Measurements from ENCODE around the gene FNDC8. TPM values are rescaled to one million over a fixed set of nuclear protein-coding genes. Genes with fewer than 3 reads are reported as not detected.

The FNDC8 gene
- polyA plus RNA-seq, 1 of the 3 experiments (the other 2 are of a cell fraction): not detected

DNA sequence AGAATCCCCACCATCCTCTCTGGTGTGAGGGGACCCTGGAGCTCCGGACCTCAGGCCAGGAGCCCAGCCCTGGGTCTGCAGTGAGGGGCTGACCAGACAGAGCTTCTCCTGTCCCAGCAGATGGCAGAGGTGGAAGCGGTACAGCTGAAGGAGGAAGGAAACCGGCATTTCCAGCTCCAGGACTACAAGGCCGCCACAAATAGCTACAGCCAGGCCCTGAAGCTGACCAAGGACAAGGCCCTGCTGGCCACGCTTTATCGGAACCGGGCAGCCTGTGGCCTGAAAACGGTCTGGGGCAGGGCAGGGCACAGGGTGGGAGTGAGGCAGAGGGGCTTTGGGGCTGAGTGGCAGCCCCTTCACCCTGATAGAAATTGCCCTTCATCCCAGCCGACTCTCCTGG lies 26.7 kb downstream of the FNDC8 start:
- WGBS (ENCODE audit: low lambda C conversion rate): 34% methylated on average over 3 of the region's 9 CpGs
- Histone ChIP-seq H2AFZ (ENCODE audit: low read depth) (no peak overlapping the region), H3K4me3 (ENCODE audit: low read depth in 2 of 2, low read length in 1 of 2) (no peak overlapping the region), H3K9ac (no peak overlapping the region), H3K9me3 (no peaks in the 10 kb centered on the region), H3K27ac (ENCODE audit: low read depth in 2 of 2, low read length in 1 of 2) (no peak overlapping the region), H3F3A (replicated peaks; ENCODE audit: insufficient read depth) (no peaks in the 10 kb centered on the region), H3K27me3 (ENCODE audit: insufficient read depth) (peaks cover 39% of the 10 kb centered on the region), H4K20me1 (ENCODE audit: insufficient read depth) (no peaks in the 10 kb centered on the region), H3K79me2 (ENCODE audit: insufficient read depth) (no peaks in the 10 kb centered on the region), H3K36me3 (replicated peaks in 1 of 2; ENCODE audit: control insufficient read depth in 1 of 2, insufficient read depth in 2 of 2, low read length in 1 of 2) (no peaks in the 10 kb centered on the region), H3K4me1 (ENCODE audit: control insufficient read depth in 1 of 2, insufficient read depth in 2 of 2, low read depth in 1 of 2, low read length in 1 of 2) (no peaks in the 10 kb centered on the region), H3K9me2 (no peaks in the 10 kb centered on the region), H3K4me2 (no peak overlapping the region)
- DNase-seq: no peak
- TF ChIP-seq RFX5 (IDR thresholded peaks at IDR 0.05; ENCODE audit: low read length): no peak
- TF ChIP-seq NFIC (IDR thresholded peaks at IDR 0.05; ENCODE audit: borderline replicate concordance): no peak
- TF ChIP-seq FOXJ3 (CRISPR knock-in tag; IDR thresholded peaks at IDR 0.05): no peak
- no peak for TF ChIP-seq GATA2 (CRISPR knock-in tag; IDR thresholded peaks at IDR 0.05)
- no peak for TF ChIP-seq MEF2A (IDR thresholded peaks at IDR 0.05; ENCODE audit: borderline replicate concordance, low read depth)
- no peak for TF ChIP-seq EP300 (IDR thresholded peaks at IDR 0.05; ENCODE audit: borderline replicate concordance in 1 of 2, low read depth in 1 of 2, low read length in 1 of 2)
- TF ChIP-seq, protein P1, sequence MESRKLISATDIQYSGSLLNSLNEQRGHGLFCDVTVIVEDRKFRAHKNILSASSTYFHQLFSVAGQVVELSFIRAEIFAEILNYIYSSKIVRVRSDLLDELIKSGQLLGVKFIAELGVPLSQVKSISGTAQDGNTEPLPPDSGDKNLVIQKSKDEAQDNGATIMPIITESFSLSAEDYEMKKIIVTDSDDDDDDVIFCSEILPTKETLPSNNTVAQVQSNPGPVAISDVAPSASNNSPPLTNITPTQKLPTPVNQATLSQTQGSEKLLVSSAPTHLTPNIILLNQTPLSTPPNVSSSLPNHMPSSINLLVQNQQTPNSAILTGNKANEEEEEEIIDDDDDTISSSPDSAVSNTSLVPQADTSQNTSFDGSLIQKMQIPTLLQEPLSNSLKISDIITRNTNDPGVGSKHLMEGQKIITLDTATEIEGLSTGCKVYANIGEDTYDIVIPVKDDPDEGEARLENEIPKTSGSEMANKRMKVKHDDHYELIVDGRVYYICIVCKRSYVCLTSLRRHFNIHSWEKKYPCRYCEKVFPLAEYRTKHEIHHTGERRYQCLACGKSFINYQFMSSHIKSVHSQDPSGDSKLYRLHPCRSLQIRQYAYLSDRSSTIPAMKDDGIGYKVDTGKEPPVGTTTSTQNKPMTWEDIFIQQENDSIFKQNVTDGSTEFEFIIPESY (IDR thresholded peaks at IDR 0.05; ENCODE audit: borderline replicate concordance, low read depth): no peak
- TF ChIP-seq NRF1 (IDR thresholded peaks at IDR 0.05; ENCODE audit: low read depth, low read length): no peak
- TF ChIP-seq RXRA (IDR thresholded peaks at IDR 0.05; ENCODE audit: borderline replicate concordance, low read depth): no peak
- ChIA-PET POLR2A (no interaction called here), CTCF (no interaction called here)

DNA sequence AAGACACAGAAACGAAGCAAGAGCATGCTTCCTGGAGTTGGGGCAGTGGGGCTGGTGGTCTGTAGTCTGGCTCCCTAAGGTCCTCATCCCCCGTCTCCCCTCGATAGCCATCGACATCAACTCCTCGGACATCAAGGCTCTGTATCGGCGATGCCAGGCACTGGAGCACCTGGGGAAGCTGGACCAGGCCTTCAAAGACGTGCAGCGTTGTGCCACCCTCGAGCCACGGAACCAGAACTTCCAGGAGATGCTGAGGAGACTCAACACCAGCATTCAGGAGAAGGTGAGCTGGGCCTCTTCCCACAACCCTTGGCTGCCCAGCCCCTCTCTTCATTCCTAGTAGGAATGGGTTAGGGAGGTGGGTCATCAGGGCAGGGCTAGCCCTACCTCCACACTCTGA lies 28.5 kb downstream of the FNDC8 start:
- 32% methylated on average over 11 of the region's 11 CpGs for WGBS (ENCODE audit: low lambda C conversion rate)

More for the DNA sequence above, 28.5 kb downstream of the FNDC8 start:
- no peaks in the 10 kb centered on the region for H3K9me3 ChIP-seq
- H3K9ac ChIP-seq: no peak overlapping the region
- no peak overlapping the region for H3K4me3 ChIP-seq (ENCODE audit: low read depth in 2 of 2, low read length in 1 of 2)
- H3K27me3 ChIP-seq (ENCODE audit: insufficient read depth): peaks cover 43% of the 10 kb centered on the region
- no peaks in the 10 kb centered on the region for H3K36me3 ChIP-seq (replicated peaks in 1 of 2; ENCODE audit: control insufficient read depth in 1 of 2, insufficient read depth in 2 of 2, low read length in 1 of 2)
- H4K20me1 ChIP-seq (ENCODE audit: insufficient read depth): no peaks in the 10 kb centered on the region
- DNase-seq: no peak
- H3K9me2 ChIP-seq: no peaks in the 10 kb centered on the region
- ChIA-PET CTCF (interaction anchor here (1.3 kb wide), 1 partner anchor 9 kb away, joined by 3 read pairs; no protein-coding TSS in a partner anchor), POLR2A (no interaction called here)
- H3F3A ChIP-seq (replicated peaks; ENCODE audit: insufficient read depth): no peaks in the 10 kb centered on the region
- H3K79me2 ChIP-seq (ENCODE audit: insufficient read depth): no peaks in the 10 kb centered on the region
- no peak overlapping the region for H3K27ac ChIP-seq (ENCODE audit: low read depth in 2 of 2, low read length in 1 of 2)
- H2AFZ ChIP-seq (ENCODE audit: low read depth): no peak overlapping the region
- no peaks in the 10 kb centered on the region for H3K4me1 ChIP-seq (ENCODE audit: control insufficient read depth in 1 of 2, insufficient read depth in 2 of 2, low read depth in 1 of 2, low read length in 1 of 2)
- no peak overlapping the region for H3K4me2 ChIP-seq
- TF ChIP-seq, protein P2, sequence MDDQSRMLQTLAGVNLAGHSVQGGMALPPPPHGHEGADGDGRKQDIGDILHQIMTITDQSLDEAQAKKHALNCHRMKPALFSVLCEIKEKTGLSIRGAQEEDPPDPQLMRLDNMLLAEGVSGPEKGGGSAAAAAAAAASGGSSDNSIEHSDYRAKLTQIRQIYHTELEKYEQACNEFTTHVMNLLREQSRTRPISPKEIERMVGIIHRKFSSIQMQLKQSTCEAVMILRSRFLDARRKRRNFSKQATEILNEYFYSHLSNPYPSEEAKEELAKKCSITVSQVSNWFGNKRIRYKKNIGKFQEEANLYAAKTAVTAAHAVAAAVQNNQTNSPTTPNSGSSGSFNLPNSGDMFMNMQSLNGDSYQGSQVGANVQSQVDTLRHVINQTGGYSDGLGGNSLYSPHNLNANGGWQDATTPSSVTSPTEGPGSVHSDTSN (IDR thresholded peaks at IDR 0.05): no peak
- TF ChIP-seq TAF1 (IDR thresholded peaks at IDR 0.05; ENCODE audit: borderline replicate concordance, low read depth, low read length) (no peak), EZH2phosphoT487 (IDR thresholded peaks at IDR 0.05; ENCODE audit: borderline replicate concordance, low read depth) (no peak)
- TF ChIP-seq, protein P3, sequence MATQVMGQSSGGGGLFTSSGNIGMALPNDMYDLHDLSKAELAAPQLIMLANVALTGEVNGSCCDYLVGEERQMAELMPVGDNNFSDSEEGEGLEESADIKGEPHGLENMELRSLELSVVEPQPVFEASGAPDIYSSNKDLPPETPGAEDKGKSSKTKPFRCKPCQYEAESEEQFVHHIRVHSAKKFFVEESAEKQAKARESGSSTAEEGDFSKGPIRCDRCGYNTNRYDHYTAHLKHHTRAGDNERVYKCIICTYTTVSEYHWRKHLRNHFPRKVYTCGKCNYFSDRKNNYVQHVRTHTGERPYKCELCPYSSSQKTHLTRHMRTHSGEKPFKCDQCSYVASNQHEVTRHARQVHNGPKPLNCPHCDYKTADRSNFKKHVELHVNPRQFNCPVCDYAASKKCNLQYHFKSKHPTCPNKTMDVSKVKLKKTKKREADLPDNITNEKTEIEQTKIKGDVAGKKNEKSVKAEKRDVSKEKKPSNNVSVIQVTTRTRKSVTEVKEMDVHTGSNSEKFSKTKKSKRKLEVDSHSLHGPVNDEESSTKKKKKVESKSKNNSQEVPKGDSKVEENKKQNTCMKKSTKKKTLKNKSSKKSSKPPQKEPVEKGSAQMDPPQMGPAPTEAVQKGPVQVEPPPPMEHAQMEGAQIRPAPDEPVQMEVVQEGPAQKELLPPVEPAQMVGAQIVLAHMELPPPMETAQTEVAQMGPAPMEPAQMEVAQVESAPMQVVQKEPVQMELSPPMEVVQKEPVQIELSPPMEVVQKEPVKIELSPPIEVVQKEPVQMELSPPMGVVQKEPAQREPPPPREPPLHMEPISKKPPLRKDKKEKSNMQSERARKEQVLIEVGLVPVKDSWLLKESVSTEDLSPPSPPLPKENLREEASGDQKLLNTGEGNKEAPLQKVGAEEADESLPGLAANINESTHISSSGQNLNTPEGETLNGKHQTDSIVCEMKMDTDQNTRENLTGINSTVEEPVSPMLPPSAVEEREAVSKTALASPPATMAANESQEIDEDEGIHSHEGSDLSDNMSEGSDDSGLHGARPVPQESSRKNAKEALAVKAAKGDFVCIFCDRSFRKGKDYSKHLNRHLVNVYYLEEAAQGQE (IDR thresholded peaks at IDR 0.05; ENCODE audit: low read depth, low read length): no peak
- TF ChIP-seq, protein P4, sequence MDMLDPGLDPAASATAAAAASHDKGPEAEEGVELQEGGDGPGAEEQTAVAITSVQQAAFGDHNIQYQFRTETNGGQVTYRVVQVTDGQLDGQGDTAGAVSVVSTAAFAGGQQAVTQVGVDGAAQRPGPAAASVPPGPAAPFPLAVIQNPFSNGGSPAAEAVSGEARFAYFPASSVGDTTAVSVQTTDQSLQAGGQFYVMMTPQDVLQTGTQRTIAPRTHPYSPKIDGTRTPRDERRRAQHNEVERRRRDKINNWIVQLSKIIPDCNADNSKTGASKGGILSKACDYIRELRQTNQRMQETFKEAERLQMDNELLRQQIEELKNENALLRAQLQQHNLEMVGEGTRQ (IDR thresholded peaks at IDR 0.05; ENCODE audit: borderline replicate concordance, low read depth, low read length): no peak
